Glutamatergic neuron (in vitro differentiated cells): ENCODE data around the gene RBP2. TPM values are rescaled to one million over a fixed set of nuclear protein-coding genes. Genes with fewer than 3 reads are reported as not detected.
A peak's percentile ranks its signal among the peaks of the same experiment; 100 is the strongest.

Experiments used
- DNase-seq: peaks from one replicate; pipeline ENCODE4 v3.0.0; 2022
- H3K27ac Mint-ChIP-seq: one replicate; pipeline ENCODE4 v1.8.0; 2020; ENCODE audit warnings: mild to moderate bottlenecking, mixed read lengths, inconsistent platforms; ENCODE audit not compliant: unreplicated experiment
- H3K27me3 Mint-ChIP-seq: one replicate; pipeline ENCODE4 v1.8.0; 2020; ENCODE audit warnings: mild to moderate bottlenecking, moderate library complexity, mixed read lengths, inconsistent platforms; ENCODE audit not compliant: unreplicated experiment
- H3K36me3 Mint-ChIP-seq: one replicate; pipeline ENCODE4 v1.8.0; 2020; ENCODE audit warnings: mild to moderate bottlenecking, mixed read lengths, inconsistent platforms; ENCODE audit not compliant: unreplicated experiment
- H3K4me1 Mint-ChIP-seq: one replicate; pipeline ENCODE4 v1.8.0; 2020; ENCODE audit warnings: mild to moderate bottlenecking, low read depth, mixed read lengths, inconsistent platforms; ENCODE audit not compliant: unreplicated experiment
- H3K4me3 Mint-ChIP-seq: one replicate; pipeline ENCODE4 v1.8.0; 2020; ENCODE audit warnings: mild to moderate bottlenecking, mixed read lengths, inconsistent platforms; ENCODE audit not compliant: unreplicated experiment
- H3K9me3 Mint-ChIP-seq: one replicate; pipeline ENCODE4 v1.8.0; 2020; ENCODE audit warnings: mild to moderate bottlenecking, moderate library complexity, mixed read lengths, inconsistent platforms; ENCODE audit not compliant: unreplicated experiment
- CTCF ChIP-seq: fragments of 200-600 bp; sonication (generic); IDR thresholded peaks from one replicate; pipeline ENCODE4 v1.5.0; 2021; ENCODE audit not compliant: partially characterized antibody, unreplicated experiment
- total RNA-seq: library from RNA; stranded (reverse); fragmentation: NEBNext Ultra II Directional; extraction: Animal tissue kit (Norgen Biotek cat#: 25700); gene quantifications from one replicate; pipeline ENCODE4 v1.2.1, GENCODE V29; 2021; ENCODE audit not compliant: unreplicated experiment

Gene RBP2
- total RNA-seq, 1 donor from 2014 or later, result not detected

GRCh38 chr3:139456386-139456785, 19.9 kb downstream of the RBP2 start:
- Mint-ChIP-seq H3K36me3 (no peaks in the 10 kb centered on the region), H3K27me3 (peaks cover 2% of the 10 kb centered on the region), H3K4me1 (peaks cover 13% of the 10 kb centered on the region), H3K4me3 (no peak overlapping the region), H3K27ac (no peak overlapping the region), H3K9me3 (peaks cover 3% of the 10 kb centered on the region)
- DNase-seq, result no peak
- TF ChIP-seq CTCF, result no peak

GRCh38 chr3:139455855-139456254, 20.5 kb downstream of the RBP2 start:
- H3K27ac Mint-ChIP-seq, result no peak overlapping the region
- H3K36me3 Mint-ChIP-seq, result no peaks in the 10 kb centered on the region
- H3K27me3 Mint-ChIP-seq, result peaks cover 2% of the 10 kb centered on the region
- peak; percentile 50 for TF ChIP-seq CTCF
- no peak for DNase-seq
- peaks cover 16% of the 10 kb centered on the region for H3K4me1 Mint-ChIP-seq
- no peak overlapping the region for H3K4me3 Mint-ChIP-seq
- peaks cover 3% of the 10 kb centered on the region for H3K9me3 Mint-ChIP-seq

- Mint-ChIP-seq H3K4me1 (peaks cover 13% of the 10 kb centered on the region), H3K36me3 (no peaks in the 10 kb centered on the region), H3K9me3 (peaks cover 3% of the 10 kb centered on the region), H3K4me3 (no peak overlapping the region), H3K27ac (no peak overlapping the region), H3K27me3 (peaks cover 2% of the 10 kb centered on the region)
- TF ChIP-seq CTCF, result no peak
- DNase-seq, result no peak
Measured at GRCh38 chr3:139455206-139455605, 21.1 kb downstream of the RBP2 start.

GRCh38 chr3:139454346-139454745, 22.0 kb downstream of the RBP2 start:
- Mint-ChIP-seq H3K27ac (no peak overlapping the region), H3K9me3 (peaks cover 3% of the 10 kb centered on the region), H3K4me1 (peaks cover 8% of the 10 kb centered on the region), H3K36me3 (no peaks in the 10 kb centered on the region), H3K4me3 (no peak overlapping the region), H3K27me3 (no peaks in the 10 kb centered on the region)
- TF ChIP-seq CTCF, result no peak
- DNase-seq, result no peak

- DNase-seq, result no peak
- no peaks in the 10 kb centered on the region for H3K27me3 Mint-ChIP-seq
- TF ChIP-seq CTCF, result no peak
- peaks cover 4% of the 10 kb centered on the region for H3K36me3 Mint-ChIP-seq
- no peak overlapping the region for H3K27ac Mint-ChIP-seq
- H3K4me3 Mint-ChIP-seq, result no peak overlapping the region
- peaks cover 8% of the 10 kb centered on the region for H3K4me1 Mint-ChIP-seq
- peaks cover 3% of the 10 kb centered on the region for H3K9me3 Mint-ChIP-seq
Measured at GRCh38 chr3:139450159-139450558, 26.2 kb downstream of the RBP2 start.
